ENCODE results near the gene SLC1A7.

Gene SLC1A7

GRCh38 chr1:53141487-53142055, 867 bp downstream of the SLC1A7 start:
- no peak for DNase-seq (ENCODE audit: low spot score)
- TF ChIP-seq CTCF (IDR thresholded peaks at IDR 0.05; ENCODE audit: extremely low read depth, missing control alignments), result no peak

GRCh38 chr1:53140451-53140850, 2.0 kb downstream of the SLC1A7 start:
- DNase-seq (ENCODE audit: low spot score), result no peak
- no peak for TF ChIP-seq CTCF (IDR thresholded peaks at IDR 0.05; ENCODE audit: extremely low read depth, missing control alignments)

- DNase-seq (ENCODE audit: low spot score), result no peak
- TF ChIP-seq CTCF (IDR thresholded peaks at IDR 0.05; ENCODE audit: extremely low read depth, missing control alignments), result no peak
Measured at GRCh38 chr1:53139951-53140361, 2.5 kb downstream of the SLC1A7 start.

GRCh38 chr1:53138991-53139884, 3.2 kb downstream of the SLC1A7 start:
- DNase-seq (ENCODE audit: low spot score), result no peak
- no peak for TF ChIP-seq CTCF (IDR thresholded peaks at IDR 0.05; ENCODE audit: extremely low read depth, missing control alignments)

GRCh38 chr1:53137729-53138128, 4.7 kb downstream of the SLC1A7 start:
- DNase-seq (ENCODE audit: low spot score), result no peak
- no peak for TF ChIP-seq CTCF (IDR thresholded peaks at IDR 0.05; ENCODE audit: extremely low read depth, missing control alignments)

GRCh38 chr1:53135735-53136114, 6.7 kb downstream of the SLC1A7 start:
- no peak for TF ChIP-seq CTCF (IDR thresholded peaks at IDR 0.05; ENCODE audit: extremely low read depth, missing control alignments)
- no peak for DNase-seq (ENCODE audit: low spot score)

GRCh38 chr1:53134961-53135734, 7.3 kb downstream of the SLC1A7 start:
- no peak for DNase-seq (ENCODE audit: low spot score)
- TF ChIP-seq CTCF (IDR thresholded peaks at IDR 0.05; ENCODE audit: extremely low read depth, missing control alignments), result no peak

Data from GM20000 (cell line).